H9 (cell line): ENCODE data around the gene PKD2L1. TPM values are rescaled to one million over a fixed set of nuclear protein-coding genes. Genes with fewer than 3 reads are reported as not detected.

Experiments
- DNase-seq: peaks from one replicate; pipeline ENCODE4 v3.0.0-alpha.2; 2017
- H2AFZ ChIP-seq: one replicate; pipeline ENCODE4 v1.6.1; 2013; ENCODE audit warnings: mild to moderate bottlenecking, low read length, control low read depth, moderate library complexity
- H2AK5ac ChIP-seq: 2 replicates; pipeline ENCODE4 v1.6.1; 2013; ENCODE audit warnings: low read length, control low read depth, mixed read lengths; ENCODE audit not compliant: insufficient read length
- H2BK120ac ChIP-seq: one replicate; pipeline ENCODE4 v1.6.1; 2013; ENCODE audit warnings: low read depth, mild to moderate bottlenecking, low read length, control low read depth, inconsistent platforms; ENCODE audit not compliant: poor library complexity, severe bottlenecking
- H2BK12ac ChIP-seq: 2 replicates; pipeline ENCODE4 v1.6.1; 2013; ENCODE audit warnings: low read length, control low read depth, mixed read lengths, low read depth; ENCODE audit not compliant: insufficient read length
- H2BK15ac ChIP-seq: 2 replicates; pipeline ENCODE4 v1.6.1; 2013; ENCODE audit warnings: low read depth, low read length, control low read depth
- H2BK20ac ChIP-seq: one replicate; pipeline ENCODE4 v1.6.1; 2013; ENCODE audit warnings: low read depth, mild to moderate bottlenecking, low read length, control low read depth, inconsistent platforms; ENCODE audit not compliant: poor library complexity, severe bottlenecking
- H2BK5ac ChIP-seq: 2 replicates; pipeline ENCODE4 v1.6.1; 2013; ENCODE audit warnings: low read length, control low read depth, mixed read lengths; ENCODE audit not compliant: insufficient read length
- H3K14ac ChIP-seq: 2 replicates; pipeline ENCODE4 v1.6.1; 2013; ENCODE audit warnings: low read length, control low read depth; ENCODE audit not compliant: insufficient read depth
- H3K18ac ChIP-seq: 2 replicates; pipeline ENCODE4 v1.6.1; 2013; ENCODE audit warnings: low read depth, mild to moderate bottlenecking, mixed read lengths, low read length, control low read depth; ENCODE audit not compliant: insufficient read length
- H3K23ac ChIP-seq: 2 replicates; pipeline ENCODE4 v1.6.1; 2013; ENCODE audit warnings: low read length, control low read depth, mixed read lengths, low read depth; ENCODE audit not compliant: insufficient read length
- H3K23me2 ChIP-seq: 2 replicates; pipeline ENCODE4 v1.6.1; 2013; ENCODE audit warnings: low read depth, mild to moderate bottlenecking, mixed read lengths, low read length, control low read depth; ENCODE audit not compliant: insufficient read length, poor library complexity, severe bottlenecking
- H3K27ac ChIP-seq: 2 replicates; pipeline ENCODE4 v1.5.1; 2013; ENCODE audit warnings: low read length, control low read depth, mixed read lengths, low read depth; ENCODE audit not compliant: insufficient read length
- H3K27me3 ChIP-seq: 2 replicates; pipeline ENCODE4 v1.6.1; 2013; ENCODE audit warnings: low read length, control low read depth, inconsistent platforms; ENCODE audit not compliant: insufficient read depth
- H3K4ac ChIP-seq: 2 replicates; pipeline ENCODE4 v1.6.1; 2013; ENCODE audit warnings: low read depth, mild to moderate bottlenecking, control low read depth, inconsistent platforms, low read length, moderate library complexity
- H3K4me1 ChIP-seq: 2 replicates; pipeline ENCODE4 v1.6.1; 2013; ENCODE audit warnings: low read length, control low read depth, inconsistent platforms; ENCODE audit not compliant: insufficient read depth
- H3K4me2 ChIP-seq: 2 replicates; pipeline ENCODE4 v1.6.1; 2013; ENCODE audit warnings: low read length, control low read depth, mixed read lengths; ENCODE audit not compliant: insufficient read length, insufficient read depth
- H3K56ac ChIP-seq: 2 replicates; pipeline ENCODE4 v1.6.1; 2013; ENCODE audit warnings: low read depth, mild to moderate bottlenecking, mixed read lengths, low read length, control low read depth; ENCODE audit not compliant: insufficient read length
- H3K79me1 ChIP-seq: 2 replicates; pipeline ENCODE4 v1.6.1; 2013; ENCODE audit warnings: low read depth, mild to moderate bottlenecking, moderate library complexity, low read length, control low read depth, inconsistent platforms; ENCODE audit not compliant: insufficient read depth, poor library complexity, severe bottlenecking
- H3K79me2 ChIP-seq: 2 replicates; pipeline ENCODE4 v1.6.1; 2013; ENCODE audit warnings: low read length, control low read depth, inconsistent platforms; ENCODE audit not compliant: insufficient read depth
- H3K9ac ChIP-seq: 2 replicates; pipeline ENCODE4 v1.6.1; 2013; ENCODE audit warnings: low read length, control low read depth, mixed read lengths; ENCODE audit not compliant: insufficient read length; ENCODE audit errors: extremely low read depth
- H3K9me3 ChIP-seq: one replicate; pipeline ENCODE4 v1.6.1; 2013; ENCODE audit warnings: low read depth, low read length, inconsistent platforms; ENCODE audit not compliant: control insufficient read depth
- H3T11ph ChIP-seq: one replicate; pipeline ENCODE4 v1.6.1; 2013; ENCODE audit warnings: mild to moderate bottlenecking, low read length, control low read depth, inconsistent platforms
- H4K20me1 ChIP-seq: one replicate; pipeline ENCODE4 v1.6.1; 2013; ENCODE audit not compliant: control insufficient read depth, insufficient read length, insufficient read depth
- H4K5ac ChIP-seq: 2 replicates; pipeline ENCODE4 v1.6.1; 2013; ENCODE audit warnings: low read depth, mild to moderate bottlenecking, mixed read lengths, low read length, control low read depth; ENCODE audit not compliant: insufficient read length
- H4K8ac ChIP-seq: replicated peaks from 2 replicates; pipeline ENCODE4 v1.6.1; 2013; ENCODE audit warnings: low read length, control low read depth, mixed read lengths, low read depth; ENCODE audit not compliant: insufficient read length
- H4K91ac ChIP-seq: 2 replicates; pipeline ENCODE4 v1.6.1; 2013; ENCODE audit warnings: low read depth, mild to moderate bottlenecking, moderate library complexity, mixed read lengths, low read length, control low read depth; ENCODE audit not compliant: insufficient read length
- H3K27ac Mint-ChIP-seq, 3 experiments: 2 replicates in 2 of 3; 3 replicates in 1 of 3; pipeline ENCODE4 v1.8.0; 2020 to 2021; ENCODE audit warnings: mixed read lengths in 3 of 3, mild to moderate bottlenecking in 1 of 3, moderate library complexity in 1 of 3
- H3K27me3 Mint-ChIP-seq: 2 replicates; pipeline ENCODE4 v1.8.0; 2021; ENCODE audit warnings: low read depth, mild to moderate bottlenecking, moderate library complexity, mixed read lengths
- H3K36me3 Mint-ChIP-seq, 3 experiments: 2 replicates in 2 of 3; 3 replicates in 1 of 3; pipeline ENCODE4 v1.8.0; 2020 to 2021; ENCODE audit warnings: low read depth in 3 of 3, mixed read lengths in 3 of 3; ENCODE audit not compliant: insufficient read depth in 1 of 3
- H3K4me1 Mint-ChIP-seq, 2 experiments: 2 replicates each; pipeline ENCODE4 v1.8.0; 2020; ENCODE audit warnings: mixed read lengths in 2 of 2
- H3K4me3 Mint-ChIP-seq, 2 experiments: 2 replicates in 1 of 2; 3 replicates in 1 of 2; pipeline ENCODE4 v1.8.0; 2020 to 2021; ENCODE audit warnings: mild to moderate bottlenecking in 2 of 2, mixed read lengths in 2 of 2, moderate library complexity in 1 of 2
- H3K9me3 Mint-ChIP-seq, 2 experiments: 2 replicates in 1 of 2; 3 replicates in 1 of 2; pipeline ENCODE4 v1.8.0; 2020; ENCODE audit warnings: mild to moderate bottlenecking in 2 of 2, mixed read lengths in 2 of 2, moderate library complexity in 1 of 2
- WGBS: extraction: QIAGEN DNeasy Blood & Tissue Kit; methylation state at CpG from one replicate; pipeline ENCODE4 v1.1.7; 2013; ENCODE audit warnings: missing lambda C conversion rate, low lambda C conversion rate, mixed read lengths; ENCODE audit not compliant: insufficient read length; ENCODE audit errors: extremely low coverage; 5-methylcytosine and 5-hydroxymethylcytosine counted together
- total RNA-seq: library from RNA; stranded (reverse); gene quantifications from 2 replicates; pipeline ENCODE4 v1.2.1, GENCODE V29; 2021
- TF ChIP-seq, protein P1 (sequence below): fragments of 200-600 bp; sonication (generic); conservative IDR thresholded peaks from 3 replicates; pipeline ENCODE4 v1.8.0; 2021; ENCODE audit warnings: antibody characterized with exemption, mild to moderate bottlenecking

The PKD2L1 gene
- total RNA-seq, 1 experiment from 2014 or later, result 0.20 TPM

DNA sequence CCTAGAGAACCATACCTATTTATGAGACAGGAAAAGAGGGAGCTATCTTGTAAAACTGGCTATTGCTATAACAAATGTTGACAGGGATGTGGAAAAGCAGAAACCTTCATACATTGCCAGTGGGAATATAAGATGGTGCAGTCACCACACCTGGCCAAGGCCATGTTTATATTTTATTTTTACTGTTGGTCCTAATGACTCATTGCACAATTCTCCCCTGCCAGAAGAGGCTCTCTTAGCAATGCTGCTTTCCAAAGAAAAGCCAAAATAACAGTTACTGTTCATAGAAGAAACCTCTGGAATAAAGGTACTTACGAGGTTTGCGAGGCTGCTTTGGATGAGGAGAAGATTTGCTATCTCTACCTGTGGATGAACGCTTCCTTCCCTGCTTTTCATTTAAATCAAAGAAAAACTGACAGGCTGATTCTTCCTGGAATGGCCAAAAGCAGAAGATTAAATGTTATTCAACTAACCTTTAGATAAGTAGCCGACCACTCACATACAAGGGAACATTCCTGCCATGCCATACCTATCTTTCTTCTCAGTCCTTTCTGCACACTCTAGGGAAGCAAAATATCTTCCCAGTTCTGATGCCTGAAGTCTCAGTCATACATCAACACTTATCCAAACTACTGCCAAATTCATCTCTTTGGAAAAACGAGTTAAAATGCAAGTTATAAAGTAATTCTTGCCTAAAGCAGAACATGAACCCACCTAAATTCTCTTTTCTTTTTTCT is 84.4 kb downstream of the PKD2L1 start:
- no peaks in the 10 kb centered on the region for H4K20me1 ChIP-seq
- H3K79me2 ChIP-seq, result no peaks in the 10 kb centered on the region
- no peak overlapping the region for H3K4me2 ChIP-seq
- H3K23ac ChIP-seq, result no peak overlapping the region
- H4K8ac ChIP-seq, result no peak overlapping the region
- Mint-ChIP-seq H3K27ac (no peak overlapping the region), H3K4me1 (no peaks in the 10 kb centered on the region), H3K36me3 (peaks cover 23 to 69% (median 59%) of the 10 kb centered on the region in 3 experiments; a peak in 6 of 7 replicates), H3K4me3 (no peak overlapping the region), H3K27me3 (no peaks in the 10 kb centered on the region), H3K9me3 (no peaks in the 10 kb centered on the region)
- no peak overlapping the region for H4K5ac ChIP-seq
- no peak overlapping the region for H3K27ac ChIP-seq
- no peaks in the 10 kb centered on the region for H3K27me3 ChIP-seq
- H3T11ph ChIP-seq, result no peak overlapping the region
- no peak for DNase-seq
- no peak overlapping the region for H2AFZ ChIP-seq
- no peak overlapping the region for H2BK15ac ChIP-seq
- H2BK20ac ChIP-seq, result no peak overlapping the region
- H3K18ac ChIP-seq, result no peak overlapping the region
- H2BK5ac ChIP-seq, result no peak overlapping the region
- no peaks in the 10 kb centered on the region for H3K9me3 ChIP-seq
- TF ChIP-seq, protein P1, sequence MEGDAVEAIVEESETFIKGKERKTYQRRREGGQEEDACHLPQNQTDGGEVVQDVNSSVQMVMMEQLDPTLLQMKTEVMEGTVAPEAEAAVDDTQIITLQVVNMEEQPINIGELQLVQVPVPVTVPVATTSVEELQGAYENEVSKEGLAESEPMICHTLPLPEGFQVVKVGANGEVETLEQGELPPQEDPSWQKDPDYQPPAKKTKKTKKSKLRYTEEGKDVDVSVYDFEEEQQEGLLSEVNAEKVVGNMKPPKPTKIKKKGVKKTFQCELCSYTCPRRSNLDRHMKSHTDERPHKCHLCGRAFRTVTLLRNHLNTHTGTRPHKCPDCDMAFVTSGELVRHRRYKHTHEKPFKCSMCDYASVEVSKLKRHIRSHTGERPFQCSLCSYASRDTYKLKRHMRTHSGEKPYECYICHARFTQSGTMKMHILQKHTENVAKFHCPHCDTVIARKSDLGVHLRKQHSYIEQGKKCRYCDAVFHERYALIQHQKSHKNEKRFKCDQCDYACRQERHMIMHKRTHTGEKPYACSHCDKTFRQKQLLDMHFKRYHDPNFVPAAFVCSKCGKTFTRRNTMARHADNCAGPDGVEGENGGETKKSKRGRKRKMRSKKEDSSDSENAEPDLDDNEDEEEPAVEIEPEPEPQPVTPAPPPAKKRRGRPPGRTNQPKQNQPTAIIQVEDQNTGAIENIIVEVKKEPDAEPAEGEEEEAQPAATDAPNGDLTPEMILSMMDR, result no peak
- no peak overlapping the region for H3K9ac ChIP-seq
- no peaks in the 10 kb centered on the region for H3K4me1 ChIP-seq
- no peak overlapping the region for H4K91ac ChIP-seq
- no peak overlapping the region for H2BK12ac ChIP-seq
- H3K14ac ChIP-seq, result no peak overlapping the region
- H3K56ac ChIP-seq, result no peak overlapping the region
- H2BK120ac ChIP-seq, result no peak overlapping the region
- H2AK5ac ChIP-seq, result no peak overlapping the region
- no peaks in the 10 kb centered on the region for H3K23me2 ChIP-seq
- H3K79me1 ChIP-seq, result no peaks in the 10 kb centered on the region
- no peak overlapping the region for H3K4ac ChIP-seq
- WGBS, result no CpG with 5 or more reads among the region's 5 CpGs
